IPS-NIHi11 (cell line): ENCODE results near the gene KIZ.
A peak's percentile ranks its signal among the peaks of the same experiment; 100 is the strongest.
"Not testable (repeated sequence)": the region's sequence is repeated elsewhere in the genome, so short reads cannot be mapped to it uniquely, and the experiment has no call there.

Experiments used
- DNase-seq: peaks from one replicate; pipeline ENCODE4 v3.0.0; 2012; ENCODE audit warnings: mixed read lengths, low spot score

The KIZ gene

GRCh38 chr20:21230686-21231085, 104.8 kb downstream of the KIZ start:
- no peak for DNase-seq

DNA sequence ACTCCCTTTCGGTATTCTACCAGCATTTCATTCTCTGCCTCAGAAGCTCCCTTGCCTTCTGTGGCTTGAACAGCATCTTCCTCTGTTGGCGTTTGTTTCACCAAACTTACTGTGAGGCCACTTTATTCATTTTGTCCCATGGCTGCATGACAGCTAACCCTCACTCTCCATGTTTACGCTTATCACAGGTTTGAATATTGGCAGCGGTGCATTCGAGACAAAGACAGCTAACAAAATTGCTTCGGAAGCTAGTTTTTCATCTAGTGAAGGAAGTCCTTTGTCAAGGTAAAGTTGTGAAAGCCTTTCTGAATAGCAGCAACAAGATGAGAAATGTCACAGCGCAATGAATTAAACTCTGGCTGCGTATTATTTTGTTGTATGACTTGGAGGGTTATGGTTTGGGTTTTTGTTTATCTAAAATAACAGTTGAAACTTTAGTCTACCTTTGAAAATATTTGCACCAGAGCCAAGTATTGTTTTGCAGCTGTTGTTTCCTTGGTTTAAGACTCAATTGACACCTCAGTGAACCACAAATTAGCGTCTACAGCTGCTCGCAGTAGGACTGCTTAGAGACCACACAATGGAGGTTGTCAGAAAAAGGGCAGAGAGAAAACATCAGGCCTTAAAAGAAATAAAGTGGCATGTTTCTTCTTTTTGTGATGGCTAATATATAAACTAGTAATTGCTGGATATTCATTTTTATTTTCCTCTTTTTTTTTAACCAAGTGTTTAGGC, 106.8 kb downstream of the KIZ start:
- DNase-seq, result no peak

DNA sequence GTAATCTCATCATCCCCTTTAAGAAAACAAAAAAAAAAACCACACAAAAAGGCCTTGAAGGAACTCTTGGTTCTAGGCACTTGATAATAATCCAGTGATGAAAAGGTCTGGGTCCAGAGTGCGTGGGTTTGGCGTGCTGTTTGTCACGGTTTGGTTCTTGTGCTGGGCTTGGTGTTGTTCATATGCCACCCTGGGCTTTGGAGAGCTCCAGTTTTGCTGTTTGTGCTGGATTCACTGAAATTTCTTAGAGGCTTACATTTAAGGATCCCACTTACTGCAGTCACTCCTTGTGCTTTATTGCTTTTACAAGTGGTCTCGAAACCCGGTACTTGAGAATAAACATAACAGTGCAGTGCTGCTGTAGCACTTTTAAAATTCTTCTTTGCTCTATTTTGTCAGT, 108.4 kb downstream of the KIZ start:
- DNase-seq, result no peak

- DNase-seq, result no peak
Observed at GRCh38 chr20:21234806-21235483, 109.1 kb downstream of the KIZ start.

DNA sequence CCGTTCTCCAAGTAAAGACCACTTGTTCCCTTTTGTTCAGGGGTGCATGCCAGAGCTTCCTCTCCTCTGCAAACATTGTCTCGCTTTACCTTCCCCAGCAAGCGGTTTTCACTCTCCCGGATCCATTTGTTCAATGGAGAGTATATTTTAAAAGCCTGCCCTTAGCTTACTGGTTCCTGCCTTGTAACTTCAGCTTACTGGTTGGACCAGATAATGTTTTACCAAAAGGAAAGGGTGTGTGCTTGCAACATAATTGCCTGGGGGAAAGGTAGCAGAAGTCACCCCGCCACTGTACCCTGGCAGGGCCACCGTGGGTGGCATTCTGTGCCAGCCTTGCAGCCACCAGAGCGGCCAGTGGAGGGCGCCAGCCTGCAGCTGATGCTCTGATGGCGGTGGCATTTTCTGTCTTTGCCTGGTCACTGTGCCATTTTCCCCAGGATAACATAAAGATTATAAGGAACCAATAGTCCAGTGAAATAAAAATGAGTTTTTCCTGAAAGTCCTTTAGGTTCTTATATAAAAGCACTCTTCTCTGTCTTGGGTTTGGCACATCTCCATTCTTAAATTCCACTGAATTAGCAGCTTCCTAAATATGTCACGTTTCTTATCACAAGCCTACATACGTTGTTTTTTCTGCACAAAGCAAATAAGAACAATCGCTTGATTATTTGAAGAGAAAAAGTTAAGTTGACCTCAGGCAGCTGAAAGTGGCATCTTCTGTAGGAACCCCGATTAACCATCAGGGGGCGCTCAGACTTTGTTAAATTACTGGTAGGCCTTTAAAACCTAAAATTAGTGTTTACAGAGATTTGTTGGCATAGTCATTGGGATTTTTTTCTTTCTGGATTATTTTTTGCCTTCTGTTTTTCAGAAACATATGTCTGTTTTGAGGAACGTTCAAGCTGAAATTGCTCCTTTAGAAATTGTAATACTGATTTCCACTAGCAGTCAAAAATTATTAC, 109.9 kb downstream of the KIZ start:
- peak; percentile 59 for DNase-seq

DNA sequence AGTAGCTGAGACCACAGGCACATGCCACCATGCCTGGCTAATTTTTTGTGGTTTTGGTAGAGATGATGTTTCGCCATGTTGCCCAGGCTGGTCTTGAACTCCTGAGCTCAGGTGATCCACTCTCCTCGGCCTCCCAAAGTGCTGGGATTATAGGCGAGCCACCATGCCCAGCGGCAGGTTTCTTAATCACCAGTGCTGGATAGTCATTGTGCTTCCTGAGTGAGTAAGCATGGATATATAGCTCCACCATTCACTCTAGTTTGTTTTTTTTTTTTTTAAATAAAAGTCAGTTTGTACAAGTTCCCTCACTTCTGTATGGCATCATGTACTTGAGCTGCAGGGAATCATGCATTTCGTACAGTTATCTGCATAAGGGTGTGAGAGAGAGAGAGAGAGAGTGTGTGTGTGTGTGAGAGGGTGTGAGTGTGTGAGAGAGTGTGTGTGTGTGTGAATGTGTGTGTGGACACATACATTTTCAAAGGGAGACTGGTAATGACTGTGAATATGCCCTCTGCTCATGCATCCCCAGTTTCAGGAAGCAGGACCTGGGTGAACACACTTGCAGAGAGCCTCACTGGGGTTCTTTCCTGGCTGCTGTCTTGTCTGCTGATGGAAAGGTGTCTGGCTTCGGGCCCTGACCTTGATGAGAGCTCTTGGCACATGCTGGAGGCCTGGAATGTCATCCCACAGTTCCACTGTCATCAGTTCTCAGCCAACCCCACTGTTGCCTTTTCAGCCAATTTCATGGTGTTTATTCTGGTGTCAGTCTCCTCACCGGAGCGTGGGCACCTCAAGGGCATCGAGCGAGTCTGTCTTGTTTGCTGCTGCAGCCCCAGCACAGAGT, 112.3 kb downstream of the KIZ start:
- no peak for DNase-seq

DNA sequence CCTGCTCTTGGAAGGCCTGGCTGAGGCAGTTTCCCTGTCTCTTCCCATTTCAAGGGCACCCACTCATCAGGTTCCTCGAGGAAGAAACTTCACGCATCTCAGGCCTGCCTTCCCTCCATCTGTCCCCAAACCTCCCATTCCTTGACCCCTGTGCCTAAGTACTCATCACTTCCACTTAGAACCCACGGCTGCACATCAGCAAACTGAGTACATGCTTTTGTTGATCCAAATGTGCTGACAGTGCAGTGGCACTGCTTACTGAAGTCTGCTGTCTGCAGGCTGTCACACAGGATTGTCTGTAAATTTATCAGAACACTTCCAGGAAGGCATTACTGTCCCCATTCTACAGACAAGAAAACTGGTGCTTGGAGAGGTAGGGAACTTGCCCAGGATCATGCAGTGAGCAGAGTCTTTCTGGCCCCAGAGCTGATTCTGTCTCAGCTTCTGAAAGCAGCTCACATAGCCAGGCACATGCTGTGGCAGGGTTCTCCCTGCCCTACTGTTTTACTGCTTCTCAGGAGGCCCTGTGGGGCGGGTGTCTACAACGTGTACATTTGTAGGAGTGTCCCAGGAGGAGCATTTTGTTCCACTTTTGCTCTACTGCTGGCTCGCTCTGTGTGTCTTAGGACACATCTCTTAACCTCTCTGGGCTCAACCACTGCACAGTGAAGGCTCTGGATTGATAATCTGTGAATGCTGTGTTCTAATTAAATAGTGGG, 113.1 kb downstream of the KIZ start:
- DNase-seq, result no peak

DNA sequence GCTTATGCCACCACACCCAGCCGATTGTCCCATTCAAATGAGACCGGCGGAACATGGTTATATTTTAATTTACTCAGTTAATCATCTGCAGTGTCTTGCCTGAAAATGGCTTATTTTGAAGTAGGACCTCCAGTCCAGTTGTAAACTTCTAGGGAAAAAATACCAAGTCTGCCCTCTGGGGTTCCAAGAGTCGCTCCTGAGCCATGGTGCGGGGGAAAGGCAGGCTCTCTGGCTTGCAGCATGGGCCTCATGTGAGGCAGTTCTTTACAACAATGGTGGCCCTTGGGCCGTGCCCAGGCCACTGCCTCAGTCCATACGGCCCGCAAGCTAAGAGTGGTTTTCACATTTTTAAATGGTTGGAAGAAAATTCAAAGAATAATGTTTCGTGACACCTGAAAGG, 114.5 kb downstream of the KIZ start:
- DNase-seq, result no peak

DNA sequence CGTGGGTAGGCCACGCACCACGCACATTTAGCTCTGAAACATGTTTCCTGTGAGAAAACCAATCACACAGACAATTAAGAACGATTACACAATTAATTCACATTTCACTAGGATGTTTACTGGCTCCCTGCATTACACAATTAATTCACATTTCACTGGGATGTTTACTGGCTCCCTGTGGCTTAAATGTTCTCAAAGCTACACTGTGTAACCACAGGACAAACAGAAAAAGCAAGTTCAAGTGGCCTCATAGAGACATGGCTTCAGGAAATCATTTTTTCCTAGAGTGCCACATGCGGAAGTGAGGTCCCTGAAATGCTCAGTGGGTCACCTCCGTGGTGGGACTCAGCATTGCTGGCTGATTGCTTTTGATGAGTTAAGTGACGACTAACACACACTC, 115.5 kb downstream of the KIZ start:
- no peak for DNase-seq

DNA sequence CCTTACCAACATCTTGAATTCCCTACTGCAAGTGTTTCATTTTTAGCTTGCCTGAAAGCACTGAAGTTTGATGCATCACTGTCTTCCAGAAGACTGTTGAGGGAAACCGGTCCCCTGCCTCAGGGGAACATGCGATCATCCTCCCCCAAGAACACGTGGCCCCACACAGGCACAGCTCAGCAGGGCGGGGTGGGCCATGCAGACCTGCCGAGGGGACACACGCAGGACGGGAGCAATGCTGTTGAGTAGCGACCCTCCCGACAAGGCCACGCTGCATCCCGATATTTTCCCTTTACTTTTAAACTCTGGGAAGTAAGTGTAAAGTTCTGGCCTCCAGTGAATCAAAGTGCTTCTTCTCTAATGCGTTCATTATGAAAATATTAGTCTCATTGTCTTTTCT, 117.9 kb downstream of the KIZ start:
- no peak for DNase-seq

GRCh38 chr20:21244808-21245207, 118.9 kb downstream of the KIZ start:
- no peak for DNase-seq

- no peak for DNase-seq
Observed at GRCh38 chr20:21246161-21246560, 120.3 kb downstream of the KIZ start.

DNA sequence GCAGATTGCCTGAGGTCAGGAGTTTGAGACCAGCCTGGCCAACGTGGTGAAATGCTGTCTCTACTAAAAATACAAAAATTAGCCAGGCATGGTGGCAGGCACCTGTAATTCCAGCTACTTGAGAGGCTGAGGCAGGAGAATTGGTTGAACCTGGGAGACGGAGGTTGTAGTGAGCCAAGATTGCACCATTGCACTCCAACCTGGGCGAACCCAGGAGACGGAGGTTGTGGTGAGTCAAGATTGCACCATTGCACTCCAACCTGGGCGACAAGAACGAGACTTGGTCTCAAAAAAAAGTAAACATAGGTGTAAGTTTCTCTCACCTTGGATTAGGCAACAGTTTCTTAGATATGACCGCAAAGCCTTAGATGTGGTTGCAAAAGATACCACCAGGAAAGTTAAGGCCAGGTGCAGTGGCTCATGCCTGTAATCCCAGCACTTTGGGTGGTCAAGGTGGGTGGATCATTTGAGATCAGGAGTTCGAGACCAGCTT, 121.8 kb downstream of the KIZ start:
- DNase-seq, result not testable (repeated sequence)

DNA sequence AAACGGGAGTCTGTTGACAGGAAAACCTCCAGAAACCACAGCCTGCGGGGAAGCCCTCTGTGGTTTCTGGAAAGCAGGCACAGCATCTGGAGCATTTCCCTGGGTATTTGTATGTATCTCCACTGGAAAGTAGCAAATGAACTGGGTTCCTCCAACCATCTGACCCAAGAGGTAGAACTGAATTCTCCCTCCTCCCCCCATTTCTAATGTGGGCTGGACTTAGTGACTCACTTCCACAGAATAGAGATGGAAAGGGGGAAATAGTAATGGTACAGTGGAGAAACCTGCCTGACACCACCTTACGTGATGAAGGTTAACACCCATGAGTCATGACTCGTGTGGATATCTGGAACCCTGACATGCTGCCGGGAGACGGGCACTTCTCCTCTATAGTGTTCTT, 125.4 kb downstream of the KIZ start:
- no peak for DNase-seq

DNA sequence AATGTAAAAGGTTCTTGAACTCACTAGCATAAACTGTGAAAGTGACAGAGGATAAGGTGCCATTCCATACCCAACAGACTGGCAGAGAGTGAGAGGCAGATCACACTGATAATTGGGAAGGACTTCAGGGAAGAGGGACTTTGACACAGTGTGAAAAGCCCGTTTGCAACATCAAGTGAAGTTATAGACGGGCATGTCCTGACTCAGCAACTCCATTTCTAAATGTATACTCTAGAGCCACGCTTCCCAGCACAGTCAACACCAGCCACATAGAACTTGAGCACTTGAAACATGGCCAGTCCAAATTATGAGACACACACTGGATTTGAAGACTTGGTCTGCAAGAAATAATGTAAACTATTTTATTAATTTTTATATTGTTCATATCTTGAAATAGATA, 131.3 kb downstream of the KIZ start:
- DNase-seq, result no peak

DNA sequence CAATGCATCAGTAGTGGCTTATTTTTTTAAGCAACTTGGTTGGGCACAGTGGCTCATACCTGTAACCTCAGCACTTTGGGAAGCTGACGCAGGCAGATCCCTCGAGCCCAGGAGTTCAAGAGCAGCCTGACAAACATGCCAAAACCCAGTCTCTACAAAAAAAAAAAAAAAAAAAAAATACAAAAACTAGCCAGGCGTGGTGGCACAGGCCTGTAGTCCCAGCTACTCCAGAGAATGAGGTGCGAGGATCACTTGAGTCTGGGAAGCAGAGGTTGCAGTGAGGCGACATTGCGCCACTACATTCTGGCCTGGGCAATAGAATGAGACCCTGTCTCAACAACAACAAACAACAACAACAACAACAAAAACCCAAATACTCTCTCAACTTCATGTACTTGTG, 132.5 kb downstream of the KIZ start:
- no peak for DNase-seq

- DNase-seq, result no peak
Observed at GRCh38 chr20:21259346-21259745, 133.5 kb downstream of the KIZ start.

DNA sequence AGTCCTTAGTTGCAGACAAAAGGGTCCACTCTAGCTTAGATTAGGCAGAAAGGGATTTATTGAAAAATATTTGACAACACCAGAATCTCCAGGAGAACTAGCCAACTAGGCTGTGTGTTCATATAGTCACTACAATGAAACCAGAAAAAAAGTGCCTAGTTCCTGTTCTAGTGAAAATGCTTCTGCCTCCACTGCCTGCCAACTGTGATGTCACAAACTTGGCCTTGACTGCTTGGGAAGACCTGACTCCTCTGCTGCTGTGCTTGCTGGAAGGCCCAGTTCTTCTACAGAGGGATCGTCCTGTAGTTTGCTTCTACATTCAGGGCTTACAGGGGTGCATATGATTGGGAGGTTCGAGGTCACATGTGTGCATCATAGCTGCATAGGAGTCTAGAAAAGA, 136.9 kb downstream of the KIZ start:
- DNase-seq, result no peak

GRCh38 chr20:21265261-21266190, 139.6 kb downstream of the KIZ start:
- DNase-seq, result no peak

GRCh38 chr20:21266191-21266536, 140.3 kb downstream of the KIZ start:
- DNase-seq, result no peak
